OCI-LY3 (cell line): ENCODE measurements around the gene PEX10.

Experiments
- H2AFZ ChIP-seq: fragments of 200-600, 300-600 bp; shearing (Covaris generic); 2 replicates; pipeline ENCODE4 v1.6.0; 2014; ENCODE audit warnings: antibody characterized with exemption, low read depth, low read length
- H3K27ac ChIP-seq: fragments of 200-600, 300-600 bp; sonication (generic); 2 replicates; pipeline ENCODE4 v1.5.1; 2014; ENCODE audit warnings: mild to moderate bottlenecking, low read length, moderate library complexity, mixed read lengths
- H3K27me3 ChIP-seq: fragments of 200-600, 300-600 bp; sonication (generic); 2 replicates; pipeline ENCODE4 v1.6.1; 2014; ENCODE audit warnings: low read depth, low read length, mixed read lengths
- H3K36me3 ChIP-seq: fragments of 200-600, 300-600 bp; sonication (generic); replicated peaks from 2 replicates; pipeline ENCODE3; 2014; ENCODE audit warnings: low read depth, low read length, mixed read lengths
- H3K4me1 ChIP-seq: fragments of 300-600, 200-600 bp; sonication (generic); 2 replicates; pipeline ENCODE4 v1.6.1; 2014; ENCODE audit warnings: low read length, mixed read lengths
- H3K4me2 ChIP-seq: fragments of 200-600, 300-600 bp; sonication (generic); 2 replicates; pipeline ENCODE4 v1.6.1; 2014; ENCODE audit warnings: low read length, mixed read lengths
- H3K4me3 ChIP-seq: fragments of 300-600, 200-600 bp; sonication (generic); 2 replicates; pipeline ENCODE4 v1.5.1; 2014; ENCODE audit warnings: antibody characterized with exemption, mild to moderate bottlenecking, low read length, moderate library complexity
- H3K79me2 ChIP-seq: fragments of 300-600, 200-600 bp; shearing (Covaris generic); 2 replicates; pipeline ENCODE4 v1.6.1; 2014; ENCODE audit warnings: mild to moderate bottlenecking, low read length, mixed read lengths
- H3K9ac ChIP-seq: fragments of 300-600, 200-600 bp; shearing (Covaris generic); 2 replicates; pipeline ENCODE4 v1.6.0; 2014; ENCODE audit warnings: mild to moderate bottlenecking, low read length, moderate library complexity
- H3K9me3 ChIP-seq: fragments of 200-600, 300-600 bp; shearing (Covaris generic); 2 replicates; pipeline ENCODE4 v1.6.1; 2014; ENCODE audit warnings: low read length, mixed read lengths; ENCODE audit not compliant: insufficient read depth
- H4K20me1 ChIP-seq: fragments of 200-600, 300-600 bp; sonication (generic); 2 replicates; pipeline ENCODE4 v1.6.1; 2016; ENCODE audit warnings: low read length, mixed read lengths; ENCODE audit not compliant: insufficient read depth
- CTCF ChIP-seq: fragments of 200-600, 300-600 bp; sonication (generic); IDR thresholded peaks from 2 replicates; pipeline ENCODE4 v1.5.1; 2014; ENCODE audit warnings: antibody characterized with exemption, low read length, low read depth
- EZH2phosphoT487 ChIP-seq: fragments of 200-600 bp; shearing (Covaris generic); IDR thresholded peaks from 2 replicates; pipeline ENCODE4 v1.6.1; 2018; ENCODE audit warnings: antibody characterized with exemption, mixed run types, low read depth

The PEX10 gene

GRCh38 chr1:2384941-2385481, 27.4 kb downstream of the PEX10 start:
- Histone ChIP-seq H3K27ac (no peak overlapping the region), H3K79me2 (peaks cover 2% of the 10 kb centered on the region), H3K9ac (no peak overlapping the region), H3K4me1 (peaks cover 18% of the 10 kb centered on the region), H3K36me3 (no peaks in the 10 kb centered on the region), H2AFZ (no peak overlapping the region), H3K4me2 (no peak overlapping the region), H3K27me3 (no peaks in the 10 kb centered on the region), H3K4me3 (no peak overlapping the region), H3K9me3 (no peaks in the 10 kb centered on the region), H4K20me1 (no peaks in the 10 kb centered on the region)
- TF ChIP-seq CTCF (no peak), EZH2phosphoT487 (no peak)

GRCh38 chr1:2384130-2384860, 28.1 kb downstream of the PEX10 start:
- Histone ChIP-seq H3K36me3 (no peaks in the 10 kb centered on the region), H4K20me1 (no peaks in the 10 kb centered on the region), H3K27me3 (no peaks in the 10 kb centered on the region), H3K27ac (no peak overlapping the region), H3K4me3 (no peak overlapping the region), H3K79me2 (no peaks in the 10 kb centered on the region), H3K9ac (no peak overlapping the region), H3K4me2 (no peak overlapping the region), H3K9me3 (no peaks in the 10 kb centered on the region), H3K4me1 (peaks cover 12% of the 10 kb centered on the region), H2AFZ (no peak overlapping the region)
- TF ChIP-seq CTCF (no peak), EZH2phosphoT487 (no peak)

- Histone ChIP-seq H3K9ac (no peak overlapping the region), H3K36me3 (no peaks in the 10 kb centered on the region), H3K27me3 (no peaks in the 10 kb centered on the region), H2AFZ (no peak overlapping the region), H3K9me3 (no peaks in the 10 kb centered on the region), H4K20me1 (no peaks in the 10 kb centered on the region), H3K79me2 (no peaks in the 10 kb centered on the region), H3K4me3 (no peak overlapping the region), H3K27ac (no peak overlapping the region), H3K4me1 (peaks cover 12% of the 10 kb centered on the region), H3K4me2 (no peak overlapping the region)
- TF ChIP-seq CTCF (no peak), EZH2phosphoT487 (no peak)
Observed at GRCh38 chr1:2383576-2383975, 28.8 kb downstream of the PEX10 start.

- Histone ChIP-seq H3K79me2 (no peaks in the 10 kb centered on the region), H3K27me3 (no peaks in the 10 kb centered on the region), H3K9ac (no peak overlapping the region; the same call in 1 of the 2 replicates), H3K4me3 (peak overlapping the region; percentile 55), H2AFZ (no peak overlapping the region), H3K27ac (no peak overlapping the region), H3K9me3 (no peaks in the 10 kb centered on the region), H3K4me2 (peak overlapping the region; percentile 72), H3K4me1 (peaks cover 12% of the 10 kb centered on the region), H4K20me1 (no peaks in the 10 kb centered on the region), H3K36me3 (no peaks in the 10 kb centered on the region)
- TF ChIP-seq CTCF (peak; percentile 33), EZH2phosphoT487 (no peak)
Observed at GRCh38 chr1:2382621-2383361, 29.6 kb downstream of the PEX10 start.
